K562 (cell line): ENCODE data around the gene HAPLN2. TPM values are rescaled to one million over a fixed set of nuclear protein-coding genes. Genes with fewer than 3 reads are reported as not detected.
A peak's percentile ranks its signal among the peaks of the same experiment; 100 is the strongest.

Experiments used
- ARID2 ChIP-seq: fragments of 450-650 bp; IDR thresholded peaks from 2 replicates; pipeline ENCODE4 v1.6.1; 2017; ENCODE audit warnings: antibody characterized with exemption, mild to moderate bottlenecking
- CBX2 ChIP-seq: fragments of 200-600 bp; sonication (generic); IDR thresholded peaks from one replicate; pipeline ENCODE4 v1.6.1; 2012; ENCODE audit warnings: mild to moderate bottlenecking, low read length, inconsistent platforms; ENCODE audit not compliant: insufficient read depth, poor library complexity, severe bottlenecking
- DIDO1 ChIP-seq: fragments of 450-650 bp; IDR thresholded peaks from 2 replicates; pipeline ENCODE4 v1.6.1; 2016; ENCODE audit warnings: low read depth, missing biosample characterization, missing genetic modification characterization
- FOXJ2 ChIP-seq: fragments of 200-800 bp; sonication (Bioruptor generic); IDR thresholded peaks from 2 replicates; pipeline ENCODE4 v1.6.1; 2016; ENCODE audit warnings: missing genetic modification characterization, missing compliant biosample characterization
- FOXK2 ChIP-seq, 2 experiments: fragments of 450-650 bp; IDR thresholded peaks in 1 of 2; conservative IDR thresholded peaks in 1 of 2; 2 replicates each; pipeline ENCODE4 v1.6.1; 2016; ENCODE audit warnings: low read depth in 2 of 2, mild to moderate bottlenecking in 1 of 2
- HDAC1 ChIP-seq, 2 experiments: fragments of 450-650 bp; IDR thresholded peaks; 2 replicates each; pipeline ENCODE4 v1.6.1; 2016 to 2017; ENCODE audit warnings: inconsistent platforms in 1 of 2, mild to moderate bottlenecking in 1 of 2, moderate library complexity in 1 of 2
- HDAC8 ChIP-seq: fragments of 450-650 bp; IDR thresholded peaks from 2 replicates; pipeline ENCODE4 v1.6.1; 2016; ENCODE audit warnings: mild to moderate bottlenecking, missing genetic modification characterization, moderate library complexity, missing compliant biosample characterization
- KDM5B ChIP-seq: fragments of 200-600 bp; sonication (generic); IDR thresholded peaks from 2 replicates; pipeline ENCODE4 v1.6.1; 2012; ENCODE audit warnings: low read depth, mild to moderate bottlenecking, moderate library complexity, low read length, control low read depth, inconsistent platforms; ENCODE audit not compliant: insufficient replicate concordance
- MAFF ChIP-seq: IDR thresholded peaks from 2 replicates; pipeline ENCODE4 v1.6.1; 2012; ENCODE audit warnings: low read length, improper control_type of control experiment
- MXI1 ChIP-seq: IDR thresholded peaks from 2 replicates; pipeline ENCODE4 v1.6.1; 2011; ENCODE audit warnings: low read depth, mild to moderate bottlenecking, improper control_type of control experiment, low read length
- NFYB ChIP-seq: IDR thresholded peaks from 2 replicates; pipeline ENCODE4 v1.6.1; 2011; ENCODE audit warnings: mild to moderate bottlenecking, moderate library complexity; ENCODE audit not compliant: insufficient read length; ENCODE audit errors: extremely low read depth
- NR1H2 ChIP-seq: sonication (generic); formaldehyde crosslinking; IDR thresholded peaks from 2 replicates; pipeline ENCODE4 v1.4.0; 2020; ENCODE audit warnings: mild to moderate bottlenecking, missing genetic modification reagents
- RBM14 ChIP-seq: fragments of 200-400 bp; formaldehyde crosslinking; IDR thresholded peaks from 2 replicates; pipeline ENCODE4 v1.6.1; 2018; ENCODE audit warnings: low read depth, mild to moderate bottlenecking, low read length, moderate library complexity, borderline replicate concordance; ENCODE audit not compliant: insufficient read depth
- TEAD2 ChIP-seq: fragments of 450-650 bp; IDR thresholded peaks from 2 replicates; pipeline ENCODE4 v1.6.1; 2016; ENCODE audit warnings: missing genetic modification characterization, control low read depth, missing compliant biosample characterization
- ZBTB2 ChIP-seq: fragments of 450-650 bp; IDR thresholded peaks from 2 replicates; pipeline ENCODE4 v1.6.1; 2016; ENCODE audit warnings: antibody characterized with exemption
- ZC3H8 ChIP-seq: fragments of 450-650 bp; IDR thresholded peaks from 2 replicates; pipeline ENCODE4 v1.6.1; 2017
- ZNF12 ChIP-seq: sonication (generic); formaldehyde crosslinking; IDR thresholded peaks from 2 replicates; pipeline ENCODE4 v1.4.0; 2020; ENCODE audit warnings: mild to moderate bottlenecking, missing genetic modification reagents
- ZNF121 ChIP-seq: sonication (generic); formaldehyde crosslinking; conservative IDR thresholded peaks from 2 replicates; pipeline ENCODE4 v1.8.0; 2022; ENCODE audit warnings: missing genetic modification reagents
- ZNF668 ChIP-seq: fragments of 250-450 bp; sonication (Bioruptor Pico); IDR thresholded peaks from 2 replicates; pipeline ENCODE4 v1.8.0; 2022; ENCODE audit warnings: mild to moderate bottlenecking, inconsistent platforms
- ZNF778 ChIP-seq: fragments of 450-650 bp; formaldehyde crosslinking; IDR thresholded peaks from 2 replicates; pipeline ENCODE4 v1.4.0; 2020; ENCODE audit warnings: mild to moderate bottlenecking, moderate library complexity
- polyA plus RNA-seq, 8 experiments: library from polyadenylated mRNA; depleted of rRNA in 4 of 8; stranded (reverse) in 5 of 8; unstranded in 3 of 8; fragments of >200 nt; fragmentation: Nextera tagmentation in 2 of 8; fragmentation: Illumina TruSeq in 1 of 8; extraction: Ambion mirVana in 2 of 8; extraction: Trizol in 1 of 8; gene quantifications; 2 replicates each; pipeline versions ENCODE4 v1.2.1 to v1.2.3, GENCODE V29; 2011 to 2014; ENCODE audit warnings: inconsistent platforms in 1 of 8, missing spikeins in 1 of 8
- total RNA-seq, 7 experiments: library from RNA; depleted of rRNA in 6 of 7; stranded (reverse); fragments of >200 nt in 6 of 7; fragmentation: Illumina TruSeq in 2 of 7; extraction: Trizol in 2 of 7; gene quantifications; 2 replicates each; pipeline versions ENCODE4 v1.2.1 to v1.2.3, GENCODE V29; 2011 to 2021; ENCODE audit warnings: low replicate concordance in 1 of 7
- TF ChIP-seq, protein P1 (sequence below): fragments of 450-650 bp; formaldehyde crosslinking; IDR thresholded peaks from 2 replicates; pipeline ENCODE4 v1.4.0; 2020; ENCODE audit warnings: mild to moderate bottlenecking, moderate library complexity
- TF ChIP-seq, protein P2 (sequence below): sonication (generic); formaldehyde crosslinking; IDR thresholded peaks from 2 replicates; pipeline ENCODE4 v1.4.0; 2020; ENCODE audit warnings: mild to moderate bottlenecking, missing genetic modification reagents

Gene HAPLN2
- total and polyA plus RNA-seq, 9 of the 15 experiments (the other 6 are each of a cell fraction or from before 2014, with no cell fraction given) = 0.14 to 5.2 (median 3.8) TPM; not detected in 4

DNA sequence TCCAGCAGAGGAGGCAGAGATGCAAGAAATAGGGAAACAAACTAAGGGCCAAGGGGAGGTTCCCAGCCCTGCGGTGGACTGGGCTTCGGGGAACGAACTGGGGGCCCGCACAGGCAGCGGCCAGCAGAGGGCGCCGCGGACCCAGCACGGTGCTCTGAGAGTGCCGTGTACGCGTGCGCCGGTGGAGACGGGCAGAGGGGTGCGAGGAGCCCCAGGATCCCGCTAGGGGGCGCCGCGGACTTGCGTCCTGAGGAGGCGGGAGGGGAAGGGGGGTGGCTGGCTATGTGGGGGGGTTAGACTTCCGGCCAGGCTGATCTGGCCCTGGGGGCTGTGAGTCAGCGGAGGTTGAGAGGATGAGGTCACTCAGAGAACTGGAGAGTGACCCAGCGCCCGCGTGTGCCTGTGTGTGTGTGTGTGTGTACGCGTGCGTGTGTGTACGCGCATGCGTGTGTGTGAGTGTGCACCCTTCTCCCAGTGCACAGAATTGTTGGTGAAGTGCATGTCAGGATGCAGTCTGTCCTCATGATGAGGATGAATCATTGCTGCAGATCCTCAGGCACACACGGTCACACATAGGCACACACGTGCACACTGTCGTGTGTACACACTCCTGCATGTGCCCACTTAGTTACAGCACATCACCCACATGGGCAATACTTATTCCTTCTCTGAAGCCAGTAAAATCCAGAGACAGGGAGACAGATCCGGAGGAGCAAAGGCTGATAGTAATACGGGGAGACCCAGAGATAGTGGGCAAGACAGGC, 41.0 kb downstream of the HAPLN2 start (continued):
- peak; percentile 100 for TF ChIP-seq ARID2
- no peak for TF ChIP-seq CBX2
- TF ChIP-seq, protein P1, sequence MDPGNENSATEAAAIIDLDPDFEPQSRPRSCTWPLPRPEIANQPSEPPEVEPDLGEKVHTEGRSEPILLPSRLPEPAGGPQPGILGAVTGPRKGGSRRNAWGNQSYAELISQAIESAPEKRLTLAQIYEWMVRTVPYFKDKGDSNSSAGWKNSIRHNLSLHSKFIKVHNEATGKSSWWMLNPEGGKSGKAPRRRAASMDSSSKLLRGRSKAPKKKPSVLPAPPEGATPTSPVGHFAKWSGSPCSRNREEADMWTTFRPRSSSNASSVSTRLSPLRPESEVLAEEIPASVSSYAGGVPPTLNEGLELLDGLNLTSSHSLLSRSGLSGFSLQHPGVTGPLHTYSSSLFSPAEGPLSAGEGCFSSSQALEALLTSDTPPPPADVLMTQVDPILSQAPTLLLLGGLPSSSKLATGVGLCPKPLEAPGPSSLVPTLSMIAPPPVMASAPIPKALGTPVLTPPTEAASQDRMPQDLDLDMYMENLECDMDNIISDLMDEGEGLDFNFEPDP (CRISPR knock-in tag) = no peak
- TF ChIP-seq NFYB = no peak
- TF ChIP-seq RBM14 = no peak
- TF ChIP-seq FOXK2 (conservative IDR thresholded peaks at IDR 0.05 in 1 of 2, IDR thresholded peaks at IDR 0.05 in 1 of 2; ENCODE audit: low read depth in 2 of 2) = peak; percentile 69 to 76; a peak in 3 of 4 replicates
- peak; percentile 40 to 90; a peak in 3 of 4 replicates for TF ChIP-seq HDAC1 (IDR thresholded peaks at IDR 0.05)
- TF ChIP-seq ZNF121 (CRISPR knock-in tag) = no peak
- TF ChIP-seq, protein P2, sequence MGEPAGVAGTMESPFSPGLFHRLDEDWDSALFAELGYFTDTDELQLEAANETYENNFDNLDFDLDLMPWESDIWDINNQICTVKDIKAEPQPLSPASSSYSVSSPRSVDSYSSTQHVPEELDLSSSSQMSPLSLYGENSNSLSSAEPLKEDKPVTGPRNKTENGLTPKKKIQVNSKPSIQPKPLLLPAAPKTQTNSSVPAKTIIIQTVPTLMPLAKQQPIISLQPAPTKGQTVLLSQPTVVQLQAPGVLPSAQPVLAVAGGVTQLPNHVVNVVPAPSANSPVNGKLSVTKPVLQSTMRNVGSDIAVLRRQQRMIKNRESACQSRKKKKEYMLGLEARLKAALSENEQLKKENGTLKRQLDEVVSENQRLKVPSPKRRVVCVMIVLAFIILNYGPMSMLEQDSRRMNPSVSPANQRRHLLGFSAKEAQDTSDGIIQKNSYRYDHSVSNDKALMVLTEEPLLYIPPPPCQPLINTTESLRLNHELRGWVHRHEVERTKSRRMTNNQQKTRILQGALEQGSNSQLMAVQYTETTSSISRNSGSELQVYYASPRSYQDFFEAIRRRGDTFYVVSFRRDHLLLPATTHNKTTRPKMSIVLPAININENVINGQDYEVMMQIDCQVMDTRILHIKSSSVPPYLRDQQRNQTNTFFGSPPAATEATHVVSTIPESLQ (CRISPR knock-in tag) = 0 out of 2 replicates have a peak, but pooled peaks have one; percentile 56
- peak; percentile 21; the same call in 1 of the 2 replicates for TF ChIP-seq MAFF
- TF ChIP-seq ZNF668 = no peak
- TF ChIP-seq FOXJ2 (tag) = peak; percentile 34
- no peak for TF ChIP-seq ZC3H8
- TF ChIP-seq ZBTB2 = peak; percentile 89
- TF ChIP-seq KDM5B = peak; percentile 60
- TF ChIP-seq ZNF12 (CRISPR knock-in tag) = no peak
- no peak; the same call in 1 of the 2 replicates for TF ChIP-seq NR1H2 (CRISPR knock-in tag)
- TF ChIP-seq HDAC8 (tag) = peak; percentile 85; the same call in 1 of the 2 replicates
- TF ChIP-seq TEAD2 (tag) = no peak
- TF ChIP-seq ZNF778 (CRISPR knock-in tag) = no peak
- TF ChIP-seq MXI1 = peak; percentile 51; the same call in 1 of the 2 replicates
- TF ChIP-seq DIDO1 (tag) = 0 out of 2 replicates have a peak, but pooled peaks have one; percentile 45
